Motor neuron (in vitro differentiated cells): ENCODE data around the gene NXPH4. TPM values are rescaled to one million over a fixed set of nuclear protein-coding genes. Genes with fewer than 3 reads are reported as not detected.

ENCODE experiments used
- ATAC-seq, 8 experiments: fragments of 200-7000 bp; cut with Tn5 transposase; replicated peaks in 6 of 8; 2 replicates each; pipeline ENCODE4 v1.8.0; 2021; ENCODE audit warnings: mild to moderate bottlenecking in 8 of 8, moderate library complexity in 8 of 8
- H3K27ac ChIP-seq, 2 donors: fragments of 250-450 bp; sonication (Bioruptor Pico); 2 replicates each; pipeline ENCODE4 v1.9.0; 2021; ENCODE audit warnings: antibody characterized with exemption in 2 of 2, mild to moderate bottlenecking in 2 of 2, moderate library complexity in 1 of 2
- H3K4me1 ChIP-seq, 2 donors: fragments of 250-450 bp; sonication (Bioruptor Pico); replicated peaks in 1 of 2; 2 replicates each; pipeline ENCODE4 v1.6.1; 2021; ENCODE audit warnings: antibody characterized with exemption in 2 of 2, mild to moderate bottlenecking in 2 of 2, moderate library complexity in 1 of 2
- H3K4me3 ChIP-seq, 5 donors: fragments of 250-450 bp; sonication (Bioruptor Pico); 2 replicates each; pipeline ENCODE4 v1.9.0; 2021; ENCODE audit warnings: antibody characterized with exemption in 5 of 5, mild to moderate bottlenecking in 5 of 5, moderate library complexity in 4 of 5
- WGBS, 10 experiments: fragments of 450-650 bp; shearing (Covaris generic); methylation state at CpG; one replicate each; pipeline ENCODE4 v1.0.0; 2022; 5-methylcytosine and 5-hydroxymethylcytosine counted together
- in situ Hi-C, 9 experiments: fragments of 400-800 bp; cut with MboI; loops; one replicate each; pipeline ENCODE4 v1.15.0; 2021; ENCODE audit warnings: low sequenced_read_pairs in 9 of 9, low pct_unique_long_range_greater_than_20kb in 2 of 9; ENCODE audit not compliant: unreplicated experiment in 9 of 9
- total RNA-seq, 8 experiments: library from RNA; unstranded; fragments of 300-600 nt; gene quantifications; 2 replicates each; pipeline versions ENCODE4 v1.2.3 to v1.2.4, GENCODE V29; 2022

Gene NXPH4
- 10 to 100 TPM in 5 of 8 experiments, 1 to 10 TPM in 1, under 1 TPM in 2; 0.36 to 16.3 (median 10.7) TPM for total RNA-seq

DNA sequence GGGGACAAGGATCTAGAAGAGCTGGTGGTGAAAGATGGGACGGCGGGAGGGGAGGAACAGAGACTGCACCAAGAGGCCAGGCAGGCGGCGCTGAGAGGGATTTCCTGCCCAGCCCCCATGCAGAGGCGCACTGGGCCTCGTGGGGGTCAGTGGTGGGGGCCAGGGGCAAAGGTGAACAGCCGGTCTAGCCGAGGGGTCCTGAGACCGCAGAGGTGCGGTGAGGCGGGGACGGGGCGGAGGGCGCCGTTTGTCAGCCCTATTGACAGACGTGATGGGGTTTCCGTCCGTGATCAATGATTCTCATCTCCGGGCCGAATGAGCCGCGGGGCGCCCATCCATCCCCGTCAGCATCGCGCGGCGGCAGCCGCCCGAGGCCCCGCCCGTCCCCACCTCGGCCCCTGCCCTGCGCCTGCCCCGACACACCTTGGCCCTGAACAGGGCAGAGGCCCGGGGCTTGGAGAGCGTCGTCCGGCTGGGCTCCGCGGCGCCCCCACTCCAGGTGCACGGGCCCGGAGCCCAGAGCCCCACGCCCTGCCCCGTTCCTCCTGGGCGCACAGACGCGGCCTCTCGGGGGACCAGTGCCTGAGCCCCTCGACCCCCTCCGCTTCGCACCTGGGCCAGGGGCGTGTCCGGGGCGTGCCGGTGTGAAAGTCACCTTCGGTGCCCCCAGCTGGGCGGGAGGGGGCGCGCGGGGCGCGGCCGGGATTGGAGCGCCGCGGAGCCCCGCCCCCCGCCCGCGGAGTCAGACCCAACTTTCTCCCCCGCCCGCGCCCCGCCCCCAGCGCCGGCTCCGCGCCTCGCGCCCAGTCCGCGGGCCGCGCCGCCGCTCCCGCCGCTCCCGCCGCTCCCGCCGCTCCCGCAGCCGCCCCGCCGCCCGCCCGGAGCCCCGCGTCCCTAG lies at the start of gene NXPH4:
Gene NXPH4 (plus strand): TSS at position 781 of the 898 bp plus-strand sequence. CDS start 176 bp downstream, outside the sequence.
- peak; percentile 7 to 55 (median 25) for ATAC-seq
- in situ Hi-C loops = no loop called here
- WGBS, 10 experiments = no CpG with 5 or more reads among the region's 102 CpGs
- Histone ChIP-seq H3K4me1 (peaks cover 65 to 67% of the 10 kb centered on the region in 2 donors), H3K4me3 (peak within 1 kb of the TSS; percentile 47 to 85 (median 65)), H3K27ac (peak within 1 kb of the TSS; percentile 31 to 75)

GRCh38 chr12:57166971-57167371 lies 49.6 kb upstream of the NXPH4 start:
- WGBS, 10 experiments = no CpG with 5 or more reads among the region's 10 CpGs
- Histone ChIP-seq H3K27ac (no peak overlapping the region), H3K4me1 (no peaks in the 10 kb centered on the region), H3K4me3 (no peak overlapping the region)
- in situ Hi-C loops = no loop called here
- ATAC-seq = peak in 6 of 8 experiments; percentile 13 to 90 (median 39)

GRCh38 chr12:57168058-57168457 lies 48.5 kb upstream of the NXPH4 start:
- 63 to 100% (median 78%) methylated on average over 1 to 2 of the region's 10 CpGs; no CpG with 5 or more reads in 3 of the 10 experiments for WGBS, 10 experiments
- in situ Hi-C loops = no loop called here
- Histone ChIP-seq H3K4me3 (no peak overlapping the region), H3K27ac (no peak overlapping the region), H3K4me1 (no peaks in the 10 kb centered on the region)
- peak in 3 of 8 experiments; percentile 48 to 92 (median 54) for ATAC-seq

DNA sequence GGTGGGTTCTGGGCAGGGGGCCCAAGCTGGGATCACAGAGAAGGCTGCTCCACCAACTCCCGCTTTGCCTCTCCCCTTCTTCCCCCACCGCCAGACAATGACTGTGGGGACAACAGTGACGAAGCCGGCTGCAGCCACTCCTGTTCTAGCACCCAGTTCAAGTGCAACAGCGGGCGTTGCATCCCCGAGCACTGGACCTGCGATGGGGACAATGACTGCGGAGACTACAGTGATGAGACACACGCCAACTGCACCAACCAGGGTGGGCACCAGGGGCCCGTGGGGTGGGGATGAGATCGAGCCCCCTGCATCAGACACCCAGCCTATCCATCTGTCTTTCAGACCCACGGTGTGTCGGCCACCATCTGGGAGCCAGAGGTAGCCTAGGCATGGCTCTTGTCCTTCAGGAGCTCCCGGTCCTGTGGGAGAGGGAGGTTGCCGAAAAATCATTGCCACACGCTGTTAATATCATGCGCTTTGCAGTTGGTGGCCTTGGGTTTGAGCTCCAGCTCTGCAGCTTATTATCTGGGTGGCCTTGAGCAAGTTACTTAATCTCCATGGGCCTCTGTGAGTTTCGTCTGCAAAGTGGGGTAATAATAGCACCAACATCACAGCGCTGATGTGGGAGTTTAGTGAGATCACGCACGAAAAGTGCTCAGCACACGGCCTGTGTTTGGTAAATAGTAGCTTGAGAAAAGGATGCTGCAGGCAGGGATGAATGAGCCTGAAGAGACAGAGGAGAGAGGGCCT lies 47.4 kb upstream of the NXPH4 start:
- Histone ChIP-seq H3K4me1 (no peaks in the 10 kb centered on the region), H3K27ac (no peak overlapping the region), H3K4me3 (no peak overlapping the region)
- no peak for ATAC-seq
- 72 to 100% (median 97%) methylated on average over 1 to 12 of the region's 23 CpGs; no CpG with 5 or more reads in 3 of the 10 experiments for WGBS, 10 experiments
- in situ Hi-C loops = no loop called here

DNA sequence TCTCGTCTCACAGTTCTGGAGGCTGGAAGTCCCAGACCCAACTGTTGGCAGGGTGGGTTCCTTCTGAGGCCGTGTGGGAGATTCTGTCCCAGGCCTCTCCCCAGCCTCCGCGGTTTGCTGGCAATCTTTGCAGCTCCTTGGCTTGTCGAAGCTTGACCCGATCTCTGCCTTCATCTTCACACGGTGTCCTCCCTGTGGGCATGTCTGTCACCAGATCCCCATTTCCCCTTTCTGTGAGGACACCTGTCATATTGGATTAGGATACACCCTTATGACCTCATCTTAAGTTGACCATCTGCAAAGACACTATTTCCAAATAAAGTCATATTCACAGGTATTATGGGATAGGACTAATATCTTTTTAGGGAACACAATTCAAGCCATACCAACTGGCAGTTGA lies 46.6 kb upstream of the NXPH4 start:
- no peak overlapping the region for H3K4me3 ChIP-seq
- no peaks in the 10 kb centered on the region for H3K4me1 ChIP-seq
- no peak overlapping the region for H3K27ac ChIP-seq
- in situ Hi-C loops = loop anchor here in 2 of 9 experiments (10.0 kb wide), 1 partner anchor 45 kb away; the partner anchor contains the start of gene LRP1 (in 2 of the 2)
- 43 to 98% (median 87%) methylated on average over 1 to 5 of the region's 7 CpGs; no CpG with 5 or more reads in 6 of the 10 experiments for WGBS, 10 experiments
- no peak for ATAC-seq

- ATAC-seq = no peak
- Histone ChIP-seq H3K27ac (no peak overlapping the region), H3K4me1 (no peaks in the 10 kb centered on the region), H3K4me3 (no peak overlapping the region)
- in situ Hi-C loops = loop anchor here in 2 of 9 experiments (10.0 kb wide), 1 partner anchor 46 kb away; the partner anchor contains the start of gene LRP1 (in 2 of the 2)
- 50 to 88% (median 86%) methylated on average over 1 of the region's 1 CpG; no CpG with 5 or more reads in 7 of the 10 experiments for WGBS, 10 experiments
Observed at GRCh38 chr12:57170408-57170807, 46.2 kb upstream of the NXPH4 start.

DNA sequence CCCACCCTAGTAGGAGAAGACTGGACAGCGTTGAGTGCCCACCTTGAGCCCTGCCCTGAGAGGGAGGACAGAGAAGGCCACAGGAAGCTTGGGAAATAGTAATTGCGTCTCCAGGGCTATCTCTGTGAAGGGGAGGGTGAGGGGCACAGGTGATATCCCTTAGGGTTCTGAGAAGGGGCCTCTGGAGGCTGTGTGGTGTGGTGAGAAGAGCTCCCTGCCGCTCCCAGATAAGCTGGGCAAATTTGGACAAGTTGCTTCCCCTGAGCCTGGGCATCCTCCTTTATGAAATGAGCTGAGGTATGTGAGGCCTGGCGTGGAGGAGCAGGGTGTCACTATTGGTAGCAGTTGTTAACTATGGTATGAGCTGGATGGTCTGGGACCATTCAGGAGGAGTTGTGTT lies 45.7 kb upstream of the NXPH4 start:
- in situ Hi-C loops = loop anchor here in 2 of 9 experiments (10.0 kb wide), 1 partner anchor 46 kb away; the partner anchor contains the start of gene LRP1 (in 2 of the 2)
- H3K4me3 ChIP-seq = no peak overlapping the region
- no peaks in the 10 kb centered on the region for H3K4me1 ChIP-seq
- H3K27ac ChIP-seq = no peak overlapping the region
- 76 to 100% (median 100%) methylated on average over 1 to 3 of the region's 4 CpGs; no CpG with 5 or more reads in 4 of the 10 experiments for WGBS, 10 experiments
- ATAC-seq = no peak

DNA sequence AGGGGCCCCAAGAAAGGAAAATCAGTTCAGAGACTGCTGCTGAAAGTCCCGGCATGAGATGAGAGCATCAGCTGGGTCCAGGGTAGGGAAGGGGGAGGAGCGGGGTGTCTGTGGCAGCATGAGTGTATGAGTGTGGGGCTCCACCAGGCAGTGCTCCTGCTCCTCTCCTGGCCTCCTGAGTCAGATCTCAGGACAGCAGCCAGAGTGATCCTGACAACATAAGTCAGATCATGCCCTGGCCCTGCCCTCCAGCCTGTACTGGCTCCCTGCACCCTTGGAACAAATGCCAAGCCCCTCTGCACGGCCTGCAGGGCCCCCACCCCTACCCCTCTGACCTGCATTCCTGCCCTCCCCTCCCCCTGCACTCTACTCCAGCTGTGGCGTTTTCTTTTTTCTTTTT lies 44.9 kb upstream of the NXPH4 start:
- H3K27ac ChIP-seq = no peak overlapping the region
- ATAC-seq = peak in 2 of 8 experiments; percentile 5 to 10
- H3K4me1 ChIP-seq = no peaks in the 10 kb centered on the region
- WGBS, 10 experiments = 0 to 43% (median 20%) methylated on average over 1 of the region's 4 CpGs; no CpG with 5 or more reads in 7 of the 10 experiments
- in situ Hi-C loops = loop anchor here in 2 of 9 experiments (10.0 kb wide), 1 partner anchor 47 kb away; the partner anchor contains the start of gene LRP1 (in 2 of the 2)
- no peak overlapping the region for H3K4me3 ChIP-seq

DNA sequence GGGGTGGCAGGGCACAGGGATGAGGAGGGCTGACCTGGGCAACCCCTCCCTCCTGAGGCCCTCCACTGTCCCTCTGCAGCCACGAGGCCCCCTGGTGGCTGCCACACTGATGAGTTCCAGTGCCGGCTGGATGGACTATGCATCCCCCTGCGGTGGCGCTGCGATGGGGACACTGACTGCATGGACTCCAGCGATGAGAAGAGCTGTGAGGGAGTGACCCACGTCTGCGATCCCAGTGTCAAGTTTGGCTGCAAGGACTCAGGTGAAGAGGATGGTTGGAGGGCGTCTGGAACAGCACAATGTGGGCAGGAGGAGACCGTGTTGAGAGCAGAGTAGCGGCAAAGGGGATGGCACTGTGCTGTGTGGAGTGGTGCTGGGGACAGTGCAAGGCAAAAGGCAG lies 43.5 kb upstream of the NXPH4 start:
- no peak overlapping the region for H3K27ac ChIP-seq
- whole genome bisulfite sequencing, 10 experiments = 53 to 100% (median 82%) methylated on average over 1 to 6 of the region's 11 CpGs; no CpG with 5 or more reads in 7 of the 10 experiments
- no peak overlapping the region for H3K4me3 ChIP-seq
- H3K4me1 ChIP-seq = no peaks in the 10 kb centered on the region
- peak in 2 of 8 experiments; percentile 13 to 45 for ATAC-seq
- in situ Hi-C loops = loop anchor here in 2 of 9 experiments (10.0 kb wide), 1 partner anchor 48 kb away; the partner anchor contains the start of gene LRP1 (in 2 of the 2)

DNA sequence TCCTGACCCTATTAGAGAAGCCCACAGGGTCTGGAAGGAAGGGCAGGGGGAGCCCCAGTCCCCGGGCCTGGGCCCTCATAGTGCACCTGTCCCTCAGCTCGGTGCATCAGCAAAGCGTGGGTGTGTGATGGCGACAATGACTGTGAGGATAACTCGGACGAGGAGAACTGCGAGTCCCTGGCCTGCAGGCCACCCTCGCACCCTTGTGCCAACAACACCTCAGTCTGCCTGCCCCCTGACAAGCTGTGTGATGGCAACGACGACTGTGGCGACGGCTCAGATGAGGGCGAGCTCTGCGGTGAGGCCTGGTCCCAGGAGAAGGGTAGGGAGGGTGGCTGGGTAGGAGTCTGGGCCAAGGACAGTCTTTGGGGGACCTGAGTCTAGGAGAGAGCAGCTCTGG lies 42.9 kb upstream of the NXPH4 start:
- Histone ChIP-seq H3K4me1 (no peaks in the 10 kb centered on the region), H3K4me3 (no peak overlapping the region), H3K27ac (no peak overlapping the region)
- WGBS, 10 experiments = 20 to 90% methylated on average over 1 to 2 of the region's 14 CpGs; no CpG with 5 or more reads in 8 of the 10 experiments
- in situ Hi-C loops = loop anchor here in 2 of 9 experiments (10.0 kb wide), 1 partner anchor 49 kb away; the partner anchor contains the start of gene LRP1 (in 2 of the 2)
- ATAC-seq = no peak

DNA sequence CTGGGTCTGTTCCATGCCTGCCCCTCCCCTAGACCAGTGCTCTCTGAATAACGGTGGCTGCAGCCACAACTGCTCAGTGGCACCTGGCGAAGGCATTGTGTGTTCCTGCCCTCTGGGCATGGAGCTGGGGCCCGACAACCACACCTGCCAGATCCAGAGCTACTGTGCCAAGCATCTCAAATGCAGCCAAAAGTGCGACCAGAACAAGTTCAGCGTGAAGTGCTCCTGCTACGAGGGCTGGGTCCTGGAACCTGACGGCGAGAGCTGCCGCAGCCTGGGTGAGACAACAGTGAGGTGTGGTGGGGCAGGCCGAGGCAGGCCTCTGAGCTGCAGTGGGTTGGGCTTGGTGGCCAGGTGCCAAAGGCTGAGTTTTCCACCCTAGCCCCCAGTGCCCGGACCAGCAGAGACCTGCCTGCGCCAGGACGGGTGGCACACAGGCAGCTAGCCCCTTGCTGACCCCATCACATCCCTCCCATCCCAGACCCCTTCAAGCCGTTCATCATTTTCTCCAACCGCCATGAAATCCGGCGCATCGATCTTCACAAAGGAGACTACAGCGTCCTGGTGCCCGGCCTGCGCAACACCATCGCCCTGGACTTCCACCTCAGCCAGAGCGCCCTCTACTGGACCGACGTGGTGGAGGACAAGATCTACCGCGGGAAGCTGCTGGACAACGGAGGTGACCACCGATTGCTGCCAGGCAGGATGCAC lies 41.0 kb upstream of the NXPH4 start:
- in situ Hi-C loops = loop anchor here in 2 of 9 experiments (10.0 kb wide), 1 partner anchor 51 kb away; the partner anchor contains the start of gene LRP1 (in 2 of the 2)
- no peak overlapping the region for H3K4me3 ChIP-seq
- peak; percentile 51 to 93 (median 58) for ATAC-seq
- WGBS, 10 experiments = 0 to 91% (median 46%) methylated on average over 2 to 11 of the region's 29 CpGs; no CpG with 5 or more reads in 3 of the 10 experiments
- no peaks in the 10 kb centered on the region for H3K4me1 ChIP-seq
- H3K27ac ChIP-seq = no peak overlapping the region

DNA sequence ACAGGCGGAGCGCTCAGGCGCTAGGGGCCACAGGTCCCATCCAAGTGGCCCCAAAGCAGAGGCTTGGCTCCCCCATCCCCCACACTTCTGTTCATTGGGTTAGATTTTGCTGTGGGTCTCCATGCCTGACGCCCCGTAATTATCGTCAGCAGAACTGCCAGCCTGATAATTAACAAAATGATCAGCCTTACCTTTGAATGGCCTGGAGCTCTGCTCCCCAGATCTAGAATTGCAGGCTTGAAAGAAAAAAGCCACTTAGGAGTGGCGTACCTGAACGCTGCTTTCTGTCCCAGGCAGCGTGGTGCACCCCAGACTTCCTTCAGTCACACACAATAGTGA lies 40.5 kb upstream of the NXPH4 start:
- in situ Hi-C loops = loop anchor here in 2 of 9 experiments (10.0 kb wide), 1 partner anchor 51 kb away; the partner anchor contains the start of gene LRP1 (in 2 of the 2)
- H3K27ac ChIP-seq = no peak overlapping the region

More for the DNA sequence above, 40.5 kb upstream of the NXPH4 start:
- ATAC-seq = no peak
- 18 to 100% (median 94%) methylated on average over 2 to 6 of the region's 9 CpGs; no CpG with 5 or more reads in 6 of the 10 experiments for WGBS, 10 experiments
- Histone ChIP-seq H3K4me1 (no peaks in the 10 kb centered on the region), H3K4me3 (no peak overlapping the region)
